Colon (tissue), 2 donors: ENCODE measurements around the gene HAVCR1.
"Not testable (repeated sequence)": the region's sequence is repeated elsewhere in the genome, so short reads cannot be mapped to it uniquely, and the experiment has no call there.

Experiments
- FAIRE-seq: peaks from 2 replicates; lab custom pipeline; 2012; peaks lifted over from hg19 to GRCh38; lab: Jason Lieb, UNC
- donor health status: control.
- donor health status: control.

Gene HAVCR1

GRCh38 chr5:157049605-157050004 lies 9.3 kb downstream of the HAVCR1 start:
- FAIRE-seq: no peak

GRCh38 chr5:157047898-157048297 lies 11.0 kb downstream of the HAVCR1 start:
- no peak for FAIRE-seq

- FAIRE-seq: not testable (repeated sequence)
Observed at GRCh38 chr5:157047016-157047415, 11.9 kb downstream of the HAVCR1 start.

- FAIRE-seq: no peak
Observed at GRCh38 chr5:157046041-157046440, 12.9 kb downstream of the HAVCR1 start.

- FAIRE-seq: no peak
Observed at GRCh38 chr5:157045601-157046000, 13.3 kb downstream of the HAVCR1 start.

- FAIRE-seq: no peak
Observed at GRCh38 chr5:157038568-157039187, 20.2 kb downstream of the HAVCR1 start.

- not testable (repeated sequence) for FAIRE-seq
Observed at GRCh38 chr5:157034106-157035072, 24.5 kb downstream of the HAVCR1 start.

- no peak for FAIRE-seq
Observed at GRCh38 chr5:157033071-157033583, 25.8 kb downstream of the HAVCR1 start.

GRCh38 chr5:157030692-157031091 lies 28.2 kb downstream of the HAVCR1 start:
- FAIRE-seq: no peak

- FAIRE-seq: no peak
Observed at GRCh38 chr5:157029457-157029856, 29.5 kb downstream of the HAVCR1 start.

GRCh38 chr5:157027663-157028062 lies 31.3 kb downstream of the HAVCR1 start:
- FAIRE-seq: not testable (repeated sequence)

- FAIRE-seq: no peak
Observed at GRCh38 chr5:157026789-157027424, 32.0 kb downstream of the HAVCR1 start.

GRCh38 chr5:157025093-157025698 lies 33.7 kb downstream of the HAVCR1 start:
- FAIRE-seq: no peak

- FAIRE-seq: no peak
Observed at GRCh38 chr5:157024208-157024959, 34.5 kb downstream of the HAVCR1 start.

GRCh38 chr5:157022024-157022423 lies 36.9 kb downstream of the HAVCR1 start:
- no peak for FAIRE-seq

- no peak for FAIRE-seq
Observed at GRCh38 chr5:157020511-157021222, 38.2 kb downstream of the HAVCR1 start.

GRCh38 chr5:157020002-157020401 lies 38.9 kb downstream of the HAVCR1 start:
- no peak for FAIRE-seq

- not testable (repeated sequence) for FAIRE-seq
Observed at GRCh38 chr5:157014143-157014542, 44.8 kb downstream of the HAVCR1 start.

- FAIRE-seq: no peak
Observed at GRCh38 chr5:157006262-157006661, 52.7 kb downstream of the HAVCR1 start.

- FAIRE-seq: no peak
Observed at GRCh38 chr5:157004893-157005551, 53.9 kb downstream of the HAVCR1 start.
